ENCODE measurements around the gene MLYCD.
A peak's percentile ranks its signal among the peaks of the same experiment; 100 is the strongest.
"Not testable (repeated sequence)": the region's sequence is repeated elsewhere in the genome, so short reads cannot be mapped to it uniquely, and the experiment has no call there.

MLYCD gene

DNA sequence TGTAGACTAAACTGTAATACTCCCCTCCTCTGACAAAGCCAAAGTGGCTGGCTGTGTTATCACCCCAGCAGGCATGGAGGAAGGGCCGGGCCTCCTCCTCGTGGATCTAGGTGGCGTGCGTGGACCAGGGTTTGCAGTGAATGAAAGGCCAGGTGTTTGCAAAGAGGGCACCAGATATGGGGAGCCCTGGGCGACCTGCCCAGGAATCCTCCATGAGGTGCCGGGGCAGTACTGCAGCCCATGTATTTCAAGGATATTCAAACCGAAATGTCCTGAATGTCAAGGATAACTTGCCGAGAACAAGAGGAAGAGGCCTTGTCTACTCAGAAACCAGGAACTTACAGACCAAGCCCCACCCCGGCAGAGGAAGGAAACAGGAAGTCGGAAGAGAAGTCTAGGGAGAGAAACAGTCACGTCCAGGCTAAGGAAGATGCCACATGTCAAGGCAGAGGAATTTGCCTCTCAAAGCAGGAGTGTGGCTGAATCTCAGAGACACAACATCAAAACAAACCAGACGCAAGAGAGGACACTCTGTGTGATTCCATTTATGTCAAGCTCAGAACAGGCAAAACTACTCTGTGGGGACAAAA lies 40.4 kb downstream of the MLYCD start:
- FAIRE-seq: no peak
- DNase-seq (ENCODE audit: low spot score): no peak

DNA sequence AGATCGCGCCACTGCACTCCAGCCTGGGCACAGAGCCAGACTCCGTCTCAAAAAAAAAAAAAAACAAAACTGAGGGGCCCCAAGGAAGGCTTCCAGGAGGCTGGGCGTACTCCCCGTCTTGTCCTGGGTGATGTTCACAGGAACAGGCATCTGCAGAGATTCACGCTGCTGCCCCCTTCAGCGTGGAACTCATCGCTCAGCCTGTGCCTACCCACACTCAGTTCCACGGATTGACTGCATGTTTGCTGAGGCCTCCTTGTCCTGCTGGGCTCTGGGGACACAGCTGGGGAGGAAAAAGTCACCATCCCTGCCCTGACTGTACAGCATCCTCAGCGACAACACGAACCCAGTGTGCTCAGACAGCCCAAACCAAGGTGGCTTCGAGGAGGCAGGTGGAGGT lies 41.2 kb downstream of the MLYCD start:
- FAIRE-seq (no peak), DNase-seq (ENCODE audit: low spot score) (no peak)

DNA sequence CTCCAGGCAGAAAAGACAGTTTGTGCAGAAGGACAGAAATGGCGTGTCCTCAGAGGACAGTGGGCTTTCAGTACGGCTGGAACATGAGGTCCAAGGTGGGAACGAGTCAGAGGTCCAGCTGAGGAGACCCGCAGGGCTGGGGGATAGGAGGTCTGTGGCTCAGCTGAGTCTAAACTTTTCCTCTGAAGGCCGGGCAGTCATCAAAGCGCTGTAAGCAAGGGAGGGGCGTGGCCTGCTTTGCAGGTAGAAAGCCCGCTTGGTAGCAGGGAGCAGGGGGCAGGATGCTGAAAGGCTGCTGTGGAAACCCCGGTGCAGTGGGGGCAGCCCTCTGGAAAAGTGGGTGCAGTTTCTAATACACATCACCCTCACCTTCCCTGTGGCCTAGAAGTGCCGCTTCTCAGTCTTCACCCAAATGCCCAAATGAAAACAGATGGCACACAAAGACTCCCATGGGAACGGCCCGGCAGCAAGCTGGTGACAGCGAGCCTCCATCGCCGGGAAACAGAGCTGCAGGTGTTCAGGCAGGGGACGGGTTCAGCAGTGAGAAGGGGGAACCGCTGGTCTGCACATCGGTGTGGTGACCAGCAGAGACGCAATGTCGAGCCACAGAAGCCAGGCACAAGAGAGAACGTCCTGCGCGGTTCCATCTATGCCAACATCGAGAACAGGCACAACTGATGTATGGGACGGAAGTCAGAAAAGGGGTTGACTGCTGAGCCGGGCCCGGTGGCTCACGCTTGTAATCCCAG lies 41.9 kb downstream of the MLYCD start:
- DNase-seq (ENCODE audit: low spot score) (no peak), FAIRE-seq (no peak)

DNA sequence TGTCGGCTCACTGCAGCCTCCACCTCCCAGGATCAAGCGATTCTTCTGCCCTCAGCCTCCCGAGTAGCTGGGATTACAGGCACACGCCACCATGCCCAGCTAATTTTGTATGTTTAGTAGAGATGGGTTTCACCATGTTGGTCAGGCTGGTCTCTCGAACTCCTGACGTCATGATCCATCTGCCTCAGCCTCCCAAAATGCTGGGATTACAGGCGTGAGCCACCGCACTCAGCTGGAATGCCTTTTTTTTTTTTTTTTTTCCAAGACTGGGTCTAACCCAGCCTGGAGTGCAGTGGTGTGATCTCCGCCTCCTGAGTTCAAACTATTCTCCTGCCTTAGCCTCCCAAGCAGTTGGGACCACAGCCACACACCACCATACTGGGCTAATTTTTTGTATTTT lies 42.6 kb downstream of the MLYCD start:
- DNase-seq (ENCODE audit: low spot score); FAIRE-seq: not testable (repeated sequence)

DNA sequence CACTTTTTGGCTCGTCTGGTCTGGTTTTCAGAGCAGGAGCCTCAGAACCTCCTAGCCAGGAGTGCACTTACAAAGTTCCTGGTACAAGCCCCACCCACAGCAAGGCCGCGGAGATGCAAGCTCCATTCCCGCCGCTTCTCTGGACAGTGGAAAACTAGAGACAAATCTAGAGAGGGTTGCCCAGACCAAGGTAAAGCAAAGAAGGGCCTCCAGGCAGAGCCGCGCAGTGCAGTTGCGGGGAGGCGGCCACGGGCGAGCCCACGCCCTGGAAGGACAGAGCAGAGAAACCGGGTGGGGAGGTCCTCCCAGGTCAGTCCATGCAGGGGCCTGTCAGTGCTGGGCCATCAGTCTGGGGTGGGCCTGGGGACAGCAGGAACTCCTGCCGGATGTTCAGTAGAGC lies 43.2 kb downstream of the MLYCD start:
- FAIRE-seq (no peak), DNase-seq (ENCODE audit: low spot score) (no peak)

DNA sequence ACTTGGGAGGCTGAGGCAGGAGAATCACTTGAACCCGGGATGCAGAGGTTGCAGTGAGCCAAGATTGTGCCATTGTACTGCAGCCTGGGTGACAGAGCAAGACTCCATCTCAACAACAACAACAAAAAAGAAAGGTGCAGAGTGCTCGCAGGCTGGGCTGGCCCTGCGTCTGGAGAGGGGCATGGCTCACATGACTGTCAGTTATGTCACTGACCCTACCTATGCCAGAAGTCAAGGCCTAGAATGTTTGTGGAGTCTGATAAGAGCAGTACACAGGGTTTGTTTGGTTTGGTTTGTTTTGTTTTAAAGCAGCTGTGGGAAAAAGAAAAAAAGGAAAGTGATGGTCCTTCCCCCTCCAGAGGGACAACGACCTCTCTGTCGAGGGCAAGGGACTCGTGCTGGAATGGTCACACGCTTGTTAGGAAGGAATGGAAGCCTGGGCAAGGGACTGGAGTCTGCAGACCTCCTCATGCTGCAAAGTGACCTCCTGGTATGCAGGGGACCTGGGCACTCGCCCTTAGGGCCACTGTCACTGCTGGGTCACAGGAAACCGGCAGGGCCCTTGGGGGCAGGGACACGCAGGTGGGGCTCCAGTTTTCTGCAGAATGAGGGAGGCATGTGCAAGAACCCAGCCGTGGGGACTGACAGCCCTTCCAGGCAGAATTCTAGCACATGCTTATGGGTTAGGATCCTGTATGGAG lies 44.0 kb downstream of the MLYCD start:
- no peak for DNase-seq (ENCODE audit: low spot score)
- no peak for FAIRE-seq

DNA sequence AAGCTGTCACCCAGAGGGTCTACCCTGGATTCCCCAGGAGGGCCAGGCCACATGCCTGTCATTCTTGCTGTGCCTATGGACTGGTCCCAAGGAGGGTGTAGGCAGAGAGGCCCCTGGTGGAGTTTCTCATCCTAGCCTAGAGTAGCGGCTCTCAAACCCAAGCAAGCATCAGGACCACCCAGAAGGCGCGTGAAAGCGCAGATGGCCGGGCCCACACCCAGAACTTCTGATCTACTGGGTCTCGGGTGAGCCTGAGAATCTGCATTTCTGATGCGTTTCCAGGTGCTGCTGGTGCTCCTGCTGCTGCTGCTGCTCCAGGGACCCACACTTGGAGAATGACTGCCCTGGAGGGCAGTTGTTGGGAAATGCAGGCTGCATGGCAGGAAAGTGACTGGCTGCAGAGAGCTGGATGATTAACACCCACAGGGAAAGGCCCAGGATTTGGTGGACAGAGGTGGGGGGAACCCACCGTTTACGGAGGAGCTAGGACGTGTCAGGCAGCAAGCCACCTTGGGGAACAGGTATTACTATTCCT lies 44.7 kb downstream of the MLYCD start:
- DNase-seq (ENCODE audit: low spot score): no peak
- FAIRE-seq: no peak

DNA sequence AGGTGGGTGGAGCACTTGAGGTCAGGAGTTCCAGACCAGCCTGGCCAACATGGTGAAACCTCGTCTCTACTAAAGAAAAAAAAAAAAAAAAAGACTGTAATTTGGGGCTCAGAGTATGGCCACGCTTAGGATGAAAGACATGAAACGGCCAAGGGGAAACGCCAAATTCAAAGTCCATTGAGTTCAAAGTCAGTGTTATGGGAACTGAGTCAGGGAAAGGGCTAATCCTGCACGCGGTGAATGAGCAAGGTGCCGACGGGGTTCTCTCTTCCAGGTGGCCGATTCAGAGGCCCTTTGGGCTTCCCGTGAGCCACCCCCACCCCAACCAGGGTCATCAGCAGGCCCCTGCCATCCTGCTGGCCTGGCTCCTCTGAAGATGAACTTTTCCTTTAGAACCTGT lies 46.7 kb downstream of the MLYCD start:
- no peak for DNase-seq (ENCODE audit: low spot score)
- FAIRE-seq: no peak

DNA sequence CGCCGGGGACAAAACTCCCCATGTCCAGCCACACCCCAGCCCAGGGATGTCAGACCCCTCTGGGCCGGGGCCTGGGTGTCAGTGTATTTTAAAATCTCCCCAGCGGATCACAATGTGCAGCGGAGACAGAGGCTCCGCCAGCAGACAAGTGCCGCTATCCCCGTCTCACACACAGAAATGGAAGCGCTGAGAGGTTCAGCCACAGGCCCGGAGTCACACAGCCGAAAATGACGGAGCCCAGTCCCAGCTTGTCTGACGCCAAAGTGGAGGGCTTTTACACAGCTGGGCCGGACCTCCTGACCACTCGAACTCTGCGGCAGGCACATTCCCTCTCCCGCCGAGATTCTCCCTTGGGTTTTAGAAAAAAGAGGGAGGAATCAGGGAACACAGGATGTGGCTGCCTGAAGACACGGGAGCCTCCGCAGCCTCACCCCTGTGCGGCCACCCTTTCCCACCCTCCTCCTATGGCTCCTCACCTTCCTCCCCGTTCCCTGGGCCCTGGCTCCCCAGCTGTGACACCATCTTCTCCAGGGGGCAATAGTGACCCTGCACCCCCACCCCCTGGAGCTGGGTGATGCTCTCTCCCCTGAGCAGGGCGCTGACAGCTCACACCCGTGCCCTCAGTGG lies 47.4 kb downstream of the MLYCD start:
- no peak for DNase-seq (ENCODE audit: low spot score)

DNA sequence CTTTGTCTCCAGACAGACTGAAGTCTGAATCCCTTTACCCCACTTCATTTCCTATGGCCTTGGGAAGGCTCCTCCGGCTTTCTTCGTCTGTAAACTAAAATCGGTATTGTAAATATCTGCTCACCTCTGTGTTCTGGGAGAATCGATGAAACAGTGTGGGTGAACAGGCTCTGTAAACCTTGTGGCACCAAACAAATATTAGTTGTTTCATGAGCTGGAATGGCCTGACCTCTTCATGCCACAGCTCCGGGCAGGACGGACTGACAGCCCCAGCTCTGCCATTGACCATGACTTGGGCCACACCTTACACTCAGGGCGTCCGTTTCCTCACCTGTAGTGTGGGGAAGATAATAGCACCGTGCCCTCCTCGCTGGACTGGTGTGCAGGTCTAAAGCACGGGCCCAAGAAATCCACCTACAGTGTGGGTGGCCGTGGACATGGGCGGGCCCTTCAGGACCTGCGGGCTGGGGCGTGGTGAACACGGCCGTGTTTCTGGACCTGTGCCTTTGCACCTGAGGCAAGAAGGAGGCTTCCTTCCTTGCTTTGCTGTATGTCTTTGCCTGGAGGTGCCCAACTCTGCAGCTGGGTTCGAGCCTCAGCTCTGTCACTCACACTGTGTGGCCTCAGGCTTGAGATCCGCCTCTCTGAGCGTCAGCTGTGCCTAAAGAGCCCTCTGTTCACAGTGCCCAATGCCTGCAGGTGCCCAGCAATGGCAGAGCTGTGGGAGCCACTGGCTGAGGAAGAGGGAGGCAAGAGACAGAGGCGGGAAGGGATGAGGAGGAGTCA lies 48.1 kb downstream of the MLYCD start:
- no peak for FAIRE-seq
- DNase-seq (ENCODE audit: low spot score): no peak

More for the DNA sequence above, 47.4 kb downstream of the MLYCD start:
- no peak for FAIRE-seq

DNA sequence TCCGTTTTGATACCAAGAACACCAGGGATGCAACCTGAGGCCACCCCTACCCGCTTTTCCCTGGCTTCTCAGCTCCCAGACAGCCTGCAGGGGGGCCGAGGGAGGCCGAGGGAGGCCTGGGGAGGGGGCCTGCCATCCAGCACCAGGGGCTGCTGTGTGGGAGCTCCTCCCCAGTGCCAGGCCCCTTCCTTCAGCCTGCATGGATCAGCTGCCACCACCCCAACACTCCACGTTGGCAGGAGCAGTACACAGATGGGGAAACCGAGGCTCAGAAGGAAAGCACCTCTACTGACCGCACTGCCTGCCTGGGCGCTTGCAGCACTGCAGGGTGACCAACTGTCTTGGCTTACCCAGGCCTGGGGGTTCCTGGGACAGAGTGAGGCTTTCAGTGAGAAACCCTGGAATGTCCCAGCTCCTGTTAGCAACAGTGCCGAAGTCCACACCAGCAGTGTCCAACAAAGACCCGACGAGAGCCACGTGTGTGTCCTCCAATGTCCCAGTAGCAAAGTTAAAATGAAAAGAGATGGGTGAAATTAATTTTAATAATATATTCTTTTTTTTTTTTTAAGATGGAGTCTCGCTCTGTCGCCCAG lies 48.8 kb downstream of the MLYCD start:
- FAIRE-seq: no peak
- no peak for DNase-seq (ENCODE audit: low spot score)

DNA sequence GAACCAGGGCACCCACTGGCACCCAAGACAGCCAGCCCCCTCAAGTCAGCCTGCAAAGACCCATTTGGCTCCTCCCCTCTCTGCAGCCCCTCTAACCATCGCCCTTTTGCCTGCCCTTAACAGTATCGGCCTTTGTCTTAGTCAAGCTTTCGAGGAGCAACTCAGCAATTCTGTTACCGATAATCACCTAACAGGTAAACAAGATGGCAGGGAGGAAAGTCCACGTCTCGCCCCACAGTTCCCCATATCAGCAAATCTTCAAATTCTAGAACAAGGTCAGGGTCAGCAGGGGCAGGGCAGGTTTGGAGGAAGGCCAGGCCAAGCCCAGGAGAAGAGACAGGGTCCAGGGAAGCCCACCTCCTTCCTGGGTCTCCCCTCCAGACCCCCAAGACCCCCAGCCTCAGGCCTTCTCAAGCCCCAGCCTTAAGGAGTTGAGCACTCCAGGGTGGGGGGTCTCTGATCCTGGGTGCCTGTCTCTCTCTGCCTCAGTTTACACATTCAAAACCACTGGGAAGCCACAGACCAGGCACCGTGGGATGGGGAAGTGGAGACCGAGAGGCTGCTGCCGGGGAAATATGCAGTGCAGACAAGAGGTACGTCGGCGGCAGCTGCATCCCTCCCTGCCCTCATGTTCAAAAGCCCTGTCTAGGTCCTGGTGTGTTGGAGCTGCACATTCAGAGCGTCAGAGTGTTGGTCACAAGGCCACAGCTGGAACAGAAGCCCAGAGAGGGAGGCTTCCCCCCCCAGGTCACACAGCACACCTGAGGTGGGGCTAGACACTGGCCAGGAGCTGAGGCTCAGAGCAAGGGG lies 50.2 kb downstream of the MLYCD start:
- FAIRE-seq: no peak
- no peak for DNase-seq (ENCODE audit: low spot score)

DNA sequence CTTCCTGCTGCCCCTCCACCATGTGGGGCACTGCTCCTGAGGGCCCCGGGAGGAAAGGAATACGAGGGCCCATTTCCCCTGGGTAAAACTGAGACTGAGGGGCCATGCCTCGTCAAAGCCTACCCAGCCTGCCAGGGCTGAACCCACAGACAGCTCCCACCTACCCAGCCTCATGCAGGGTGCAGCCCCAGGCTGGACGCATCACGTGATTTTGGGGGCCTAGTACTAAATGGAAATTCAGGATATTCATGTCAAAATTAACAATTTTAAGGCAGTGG lies 50.7 kb downstream of the MLYCD start:
- DNase-seq (ENCODE audit: low spot score) (no peak), FAIRE-seq (no peak)

DNA sequence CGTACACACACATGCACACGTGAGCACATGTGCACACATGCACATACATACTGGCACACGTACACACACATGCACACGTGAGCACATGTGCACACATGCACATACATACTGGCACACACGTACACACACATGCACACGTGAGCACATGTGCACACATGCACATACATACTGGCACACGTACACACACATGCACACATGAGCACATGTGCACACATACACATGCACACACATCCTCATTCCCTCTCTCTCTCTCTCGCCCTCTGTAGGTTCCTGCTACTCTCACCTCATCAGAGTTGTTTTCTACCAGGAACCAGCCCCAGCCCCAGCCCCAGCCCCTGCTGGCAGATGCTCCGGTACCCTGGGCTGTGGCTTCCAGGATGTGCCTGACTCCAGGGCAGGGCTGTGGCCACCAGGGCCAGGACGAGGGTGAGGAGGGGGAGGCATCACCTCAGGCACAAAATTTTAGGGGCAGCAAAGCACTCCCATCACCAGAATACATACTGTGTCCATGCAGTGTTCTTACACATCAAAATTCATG lies 52.0 kb downstream of the MLYCD start:
- not testable (repeated sequence) for DNase-seq (ENCODE audit: low spot score); FAIRE-seq

DNA sequence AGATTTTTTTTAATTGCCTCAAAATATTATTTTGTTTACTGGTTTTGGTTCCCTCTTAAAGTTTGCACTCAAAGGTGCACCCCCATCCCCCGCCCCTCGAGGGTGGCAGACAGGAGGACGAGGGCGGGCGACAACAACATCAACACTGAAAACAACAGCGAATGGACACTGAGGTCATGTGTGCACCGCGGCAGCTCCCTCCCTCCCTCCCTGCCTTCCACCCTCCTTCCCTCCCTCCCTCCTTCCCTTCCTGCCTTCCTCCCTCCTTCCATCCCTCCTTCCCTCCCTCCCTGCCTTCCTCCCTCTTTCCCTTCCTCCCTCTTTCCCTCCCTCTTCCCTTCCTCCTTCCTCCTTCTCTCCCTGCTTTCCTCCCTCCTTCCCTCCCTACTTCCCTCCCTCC lies 52.6 kb downstream of the MLYCD start:
- no peak for FAIRE-seq
- no peak for DNase-seq (ENCODE audit: low spot score)

DNA sequence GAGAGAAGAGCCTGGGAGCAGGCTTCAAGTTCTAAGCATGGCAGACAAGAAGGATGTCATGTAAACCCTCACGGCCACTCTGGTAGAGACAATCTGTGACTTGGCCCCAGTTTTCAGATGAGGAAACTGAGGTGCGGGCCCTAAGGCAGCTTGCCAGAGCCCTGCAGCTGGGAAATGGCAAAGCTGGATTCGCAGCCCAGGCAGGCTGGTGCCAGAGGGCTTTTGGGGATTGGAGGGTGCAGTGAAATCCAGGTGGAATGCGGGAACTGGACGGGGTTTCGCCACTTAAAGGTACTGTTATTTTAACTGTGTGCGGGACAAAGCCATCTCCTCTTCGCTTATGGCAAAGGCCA lies 53.6 kb downstream of the MLYCD start:
- DNase-seq (ENCODE audit: low spot score) (peak; percentile 15), FAIRE-seq (no peak)

DNA sequence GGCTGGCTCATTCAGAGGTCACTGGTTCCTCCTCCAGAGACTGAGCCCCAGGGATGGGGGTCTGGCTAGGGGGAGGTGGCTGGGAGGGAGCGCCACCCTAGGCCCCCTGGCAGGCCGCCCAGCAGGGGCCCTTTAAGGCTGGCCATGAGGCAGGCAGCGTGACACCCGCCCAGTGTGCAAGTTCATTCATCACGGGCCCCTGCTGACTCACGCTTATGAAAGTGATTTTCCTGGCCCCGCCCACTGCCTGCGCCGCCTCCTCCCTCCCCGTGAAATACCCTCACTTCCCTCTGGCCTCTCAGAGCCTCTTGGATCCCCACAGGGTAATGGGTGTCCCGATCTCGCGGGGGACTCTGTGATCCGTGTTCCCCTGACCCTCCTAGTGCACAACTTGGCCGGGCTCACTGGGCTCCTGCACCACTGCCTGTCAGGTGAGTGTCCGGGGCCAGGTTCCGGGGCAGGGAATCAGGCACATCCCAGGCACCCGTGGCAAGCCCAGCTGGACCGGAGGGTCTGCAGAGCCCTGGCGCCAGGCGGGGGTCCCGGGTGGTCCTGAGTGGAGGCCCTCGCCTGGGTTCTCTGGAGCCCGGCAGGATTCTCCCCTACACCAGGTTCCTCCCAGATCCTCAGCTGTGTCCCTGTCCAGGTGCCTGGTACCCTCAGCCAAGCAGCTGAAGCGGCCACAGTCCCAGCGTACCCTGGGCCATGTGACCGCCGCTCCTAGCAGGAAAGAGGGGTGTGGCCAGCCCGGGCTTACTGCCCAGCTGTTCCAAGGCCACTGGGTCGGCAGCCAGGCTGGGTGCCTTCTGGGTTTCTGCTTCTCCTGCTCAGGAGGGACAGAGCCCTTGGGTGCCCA lies 54.3 kb downstream of the MLYCD start, which contains the start of gene OSGIN1:
Gene OSGIN1 (plus strand): TSS at position 301 of the 856 bp plus-strand sequence. CDS start 4,432 bp downstream, outside the sequence.
- no peak for FAIRE-seq
- peak; percentile 80 for DNase-seq (ENCODE audit: low spot score)

DNA sequence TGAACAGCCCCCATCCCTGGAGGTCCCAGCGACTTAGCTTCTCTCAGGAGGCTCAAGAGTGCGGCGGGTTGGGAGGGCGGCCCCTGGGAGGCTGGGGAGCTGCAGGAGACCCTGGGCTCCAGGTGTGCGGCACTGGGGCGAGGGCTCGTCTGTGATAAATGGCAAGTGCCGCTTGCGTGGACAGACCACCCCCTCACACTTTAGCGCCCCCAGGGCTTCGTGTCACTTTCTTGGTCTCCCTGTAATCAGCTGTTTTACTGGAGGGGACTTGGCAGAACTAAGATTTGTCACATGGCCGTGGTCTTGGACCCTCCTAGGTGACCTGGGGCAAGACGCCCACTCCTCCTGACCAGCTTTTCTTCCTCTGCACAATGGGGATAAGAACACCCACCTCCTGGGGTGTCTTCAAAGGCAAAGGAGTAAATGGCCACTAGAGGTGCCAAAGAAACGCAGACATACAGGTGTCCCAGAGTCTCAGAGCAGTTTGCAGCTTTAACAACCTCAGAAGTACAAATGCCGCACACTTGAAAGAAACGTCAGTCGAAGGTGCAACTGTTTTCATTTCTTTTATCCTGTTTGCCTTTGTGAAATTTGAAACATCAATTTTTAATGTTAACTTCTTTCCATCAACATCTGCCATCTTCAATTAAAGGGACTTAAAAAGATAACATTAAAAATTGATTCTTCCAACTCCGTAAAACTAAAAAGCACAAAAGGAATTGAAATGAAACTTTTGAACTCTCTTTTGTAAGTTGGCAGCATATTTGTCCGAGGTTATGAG lies 55.1 kb downstream of the MLYCD start:
- FAIRE-seq: no peak
- DNase-seq (ENCODE audit: low spot score): peak; percentile 46

Measured in RCC 7860 (cell line).